Activated effector memory CD4-positive, alpha-beta T cell treated with Interleukin-2 at 50 U/mL for 16 hours (primary cell): ENCODE results near the gene NPFFR2.
"Not testable (repeated sequence)": the region's sequence is repeated elsewhere in the genome, so short reads cannot be mapped to it uniquely, and the experiment has no call there.

Experiments used
- DNase-seq: peaks from one replicate; pipeline ENCODE4 v3.0.0-alpha.2; 2020

NPFFR2 gene

GRCh38 chr4:72112514-72113156 is 80.8 kb downstream of the NPFFR2 start:
- no peak for DNase-seq

GRCh38 chr4:72118017-72118416 is 86.2 kb downstream of the NPFFR2 start:
- DNase-seq: no peak

GRCh38 chr4:72119946-72120345 is 88.1 kb downstream of the NPFFR2 start:
- DNase-seq: no peak

- no peak for DNase-seq
Observed at GRCh38 chr4:72128741-72129140, 96.9 kb downstream of the NPFFR2 start.

- DNase-seq: no peak
Observed at GRCh38 chr4:72136429-72136828, 104.6 kb downstream of the NPFFR2 start.

GRCh38 chr4:72139997-72140396 is 108.2 kb downstream of the NPFFR2 start:
- not testable (repeated sequence) for DNase-seq

GRCh38 chr4:72144241-72144640 is 112.4 kb downstream of the NPFFR2 start:
- no peak for DNase-seq

GRCh38 chr4:72152731-72153130 is 120.9 kb downstream of the NPFFR2 start:
- no peak for DNase-seq

GRCh38 chr4:72153634-72154033 is 121.8 kb downstream of the NPFFR2 start:
- not testable (repeated sequence) for DNase-seq

GRCh38 chr4:72169285-72169684 is 137.5 kb downstream of the NPFFR2 start:
- not testable (repeated sequence) for DNase-seq

- no peak for DNase-seq
Observed at GRCh38 chr4:72169861-72170260, 138.1 kb downstream of the NPFFR2 start.

- no peak for DNase-seq
Observed at GRCh38 chr4:72171761-72172160, 140.0 kb downstream of the NPFFR2 start.

GRCh38 chr4:72179342-72179741 is 147.5 kb downstream of the NPFFR2 start:
- DNase-seq: no peak

- DNase-seq: no peak
Observed at GRCh38 chr4:72186714-72187113, 154.9 kb downstream of the NPFFR2 start.

GRCh38 chr4:72194046-72194445 is 162.2 kb downstream of the NPFFR2 start:
- DNase-seq: no peak

GRCh38 chr4:72194453-72194852 is 162.7 kb downstream of the NPFFR2 start:
- DNase-seq: no peak
